Erythroblast (primary cell): Measurements from ENCODE around the gene ADSL.

Experiments
- GATA1 ChIP-seq: IDR thresholded peaks from 2 replicates; pipeline ENCODE4 v1.6.1; 2011; ENCODE audit warnings: low read depth, mild to moderate bottlenecking, control low read depth, low read length, moderate library complexity
- POLR2A ChIP-seq: IDR thresholded peaks from 2 replicates; pipeline ENCODE4 v1.6.1; 2011; ENCODE audit warnings: mild to moderate bottlenecking, low read length

DNA sequence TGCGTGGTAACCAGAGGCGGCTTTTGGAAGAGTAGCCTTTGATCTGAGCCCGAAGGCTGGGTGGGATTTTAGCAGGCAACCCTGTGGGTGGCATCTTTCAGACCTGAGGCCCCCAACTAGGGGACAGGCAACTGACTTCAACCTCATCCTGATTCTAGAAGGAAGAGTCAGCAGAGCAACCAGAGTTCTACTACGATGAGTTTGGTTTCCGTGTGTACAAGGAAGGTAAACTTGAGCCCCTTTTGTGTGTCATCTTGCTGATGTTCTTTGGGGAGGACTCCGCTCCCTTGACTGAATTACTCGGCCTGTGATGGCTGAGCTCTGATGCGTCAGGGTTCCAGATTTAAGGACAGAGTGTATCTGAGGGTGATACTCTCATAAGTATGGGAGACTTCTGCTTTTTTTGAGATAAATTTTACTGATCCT lies 55.7 kb downstream of the ADSL start:
- TF ChIP-seq POLR2A (no peak), GATA1 (no peak)
